ENCODE data around the gene HGS. TPM values are rescaled to one million over a fixed set of nuclear protein-coding genes. Genes with fewer than 3 reads are reported as not detected.
A peak's percentile ranks its signal among the peaks of the same experiment; 100 is the strongest.

Gene HGS
- total and polyA plus RNA-seq, 2 of the 8 experiments (the other 6 are each of a cell fraction or from before 2014, with no cell fraction given) = 80.8 to 99.7 TPM

GRCh38 chr17:81713004-81713555 is 29.3 kb downstream of the HGS start:
- 63% methylated on average over 16 of the region's 18 CpGs; no CpG with 5 or more reads in 1 of the 2 experiments for WGBS, 2 experiments (ENCODE audit: extremely low coverage in 1 of 2, insufficient coverage in 1 of 2, insufficient read length in 1 of 2, insufficient replicate concordance in 2 of 2, low coverage in 1 of 2, low lambda C conversion rate in 2 of 2, missing lambda C conversion rate in 1 of 2)
- Histone ChIP-seq H2BK120ac (replicated peaks; ENCODE audit: low read depth, low read length) (no peak overlapping the region), H3K36me3 (ENCODE audit: control insufficient read depth in 2 of 4, insufficient read depth in 4 of 4, low read length in 3 of 4) (peaks cover 0 to 9% (median 0%) of the 10 kb centered on the region in 4 experiments; a peak in 4 of 8 replicates), H3K9me3 (ENCODE audit: insufficient read depth in 2 of 2, low read depth in 1 of 2, low read length in 1 of 2) (no peaks in the 10 kb centered on the region), H3K18ac (ENCODE audit: extremely low read depth, low read length) (no peak overlapping the region), H2BK5ac (ENCODE audit: low read depth, low read length) (no peak overlapping the region; the same call in 1 of the 2 replicates), H3K9ac (replicated peaks in 1 of 4; ENCODE audit: extremely low read depth in 1 of 4, low read depth in 3 of 4, low read length in 3 of 4) (no peak overlapping the region; a peak in 1 of 7 replicates), H3K23ac (ENCODE audit: insufficient read length) (no peak overlapping the region), H3K4me1 (replicated peaks in 1 of 4; ENCODE audit: control insufficient read depth in 3 of 4, insufficient read depth in 4 of 4, low read length in 3 of 4) (peaks cover 0 to 24% (median 18%) of the 10 kb centered on the region in 4 experiments; a peak in 5 of 7 replicates), H3K14ac (ENCODE audit: insufficient read length) (no peak overlapping the region), H2BK20ac (ENCODE audit: low read length) (no peak overlapping the region), H3K23me2 (ENCODE audit: low read depth, low read length) (peaks cover 20% of the 10 kb centered on the region), H2AFZ (ENCODE audit: low read length) (no peak overlapping the region), H3K27ac (ENCODE audit: low read depth, low read length) (no peak overlapping the region), H3K4me3 (ENCODE audit: extremely low read depth in 1 of 4, insufficient read depth in 2 of 4, low read depth in 3 of 4, low read length in 4 of 4) (peak overlapping the region; percentile 44 to 86 (median 59)), H3K79me2 (ENCODE audit: control insufficient read depth in 1 of 2, insufficient read depth in 2 of 2, low read length in 2 of 2) (peaks cover 0 to 7% of the 10 kb centered on the region in 2 experiments; a peak in 1 of 4 replicates), H2BK12ac (ENCODE audit: low read depth, low read length) (no peak overlapping the region), H4K5ac (ENCODE audit: insufficient read length, low read depth, low read length) (no peak overlapping the region), H4K8ac (ENCODE audit: extremely low read depth, insufficient read depth, low read length) (no peak overlapping the region; the same call in 1 of the 2 replicates), H4K20me1 (replicated peaks in 1 of 2; ENCODE audit: control insufficient read depth in 1 of 2, insufficient read depth in 2 of 2, low read length in 2 of 2) (peaks cover 3 to 14% of the 10 kb centered on the region in 2 experiments), H3K27me3 (replicated peaks in 1 of 4; ENCODE audit: control insufficient read depth in 3 of 4, extremely low read depth in 1 of 4, insufficient read depth in 3 of 4, low read length in 3 of 4) (no peaks in the 10 kb centered on the region; a peak in 2 of 7 replicates), H3K79me1 (ENCODE audit: low read depth, low read length) (peaks cover 10% of the 10 kb centered on the region), H3K4ac (replicated peaks; ENCODE audit: insufficient read length, low read depth, low read length) (peak overlapping the region; percentile 69), H2AK5ac (ENCODE audit: low read depth, low read length) (peak overlapping the region; percentile 82; the same call in 1 of the 2 replicates), H3K4me2 (ENCODE audit: insufficient read depth in 1 of 2, low read depth in 2 of 2, low read length in 2 of 2) (peak overlapping the region; percentile 77 to 87), H3K56ac (replicated peaks; ENCODE audit: insufficient read length, low read depth, low read length) (no peak overlapping the region), H4K91ac (replicated peaks; ENCODE audit: insufficient read length, low read length) (no peak overlapping the region), H2BK15ac (ENCODE audit: low read length) (no peak overlapping the region)
- POLR2A ChIA-PET (ENCODE audit: partially characterized antibody) = interaction anchor here (0.8 to 25.9 kb wide), 6 partner anchors 5 to 230 kb away, joined by 3 to 436 read pairs (median 176); partner anchors contain the start of genes ARL16, HGS, MRPL12 and SLC25A10
- DNase-seq (ENCODE audit: low read depth in 1 of 2, low spot score in 2 of 2) = no peak
- CTCF ChIA-PET (ENCODE audit: partially characterized antibody) = interaction anchor here (0.6 to 1.1 kb wide), 2 partner anchors 28 to 106 kb away, joined by 3 to 4 read pairs; no protein-coding TSS in a partner anchor
- no peak for FAIRE-seq
- no peak for TF ChIP-seq YY1 (IDR thresholded peaks at IDR 0.05; ENCODE audit: low read depth, low read length)
- no peak for TF ChIP-seq PHF8 (conservative IDR thresholded peaks at IDR 0.05; ENCODE audit: low read depth, low read length)
- TF ChIP-seq BRCA1 (IDR thresholded peaks at IDR 0.05; ENCODE audit: low read depth, low read length) = no peak
- TF ChIP-seq USF2 (IDR thresholded peaks at IDR 0.05; ENCODE audit: low read length) = no peak
- TF ChIP-seq HDAC2 (IDR thresholded peaks at IDR 0.05; ENCODE audit: borderline replicate concordance in 1 of 2, low read depth in 2 of 2, low read length in 2 of 2) = no peak
- no peak for TF ChIP-seq ZNF274 (IDR thresholded peaks at IDR 0.05; ENCODE audit: borderline replicate concordance, extremely low read depth, low read length)
- no peak for TF ChIP-seq TAF1 (IDR thresholded peaks at IDR 0.05; ENCODE audit: low read depth, low read length)
- TF ChIP-seq SIX5 (IDR thresholded peaks at IDR 0.05; ENCODE audit: low read depth, low read length) = no peak
- TF ChIP-seq E2F6 (IDR thresholded peaks at IDR 0.05) = no peak
- no peak for TF ChIP-seq KDM5A (IDR thresholded peaks at IDR 0.05; ENCODE audit: low read length)
- no peak for TF ChIP-seq POLR2AphosphoS5 (IDR thresholded peaks at IDR 0.05; ENCODE audit: low read depth, low read length)

All from H1 (cell line).